Brain microvascular endothelial cell (primary cell): ENCODE measurements around the gene SCN4A.
A peak's percentile ranks its signal among the peaks of the same experiment; 100 is the strongest.

Experiments
- DNase-seq: peaks from one replicate; pipeline ENCODE4 v3.0.0-alpha.2; 2020
- H3K27ac ChIP-seq: fragments of 250-450 bp; sonication (Bioruptor Pico); 2 replicates; pipeline ENCODE4 v1.5.1; 2020; ENCODE audit warnings: mild to moderate bottlenecking, moderate library complexity
- H3K27me3 ChIP-seq: fragments of 250-450 bp; sonication (Bioruptor Pico); replicated peaks from 2 replicates; pipeline ENCODE4 v1.5.1; 2020; ENCODE audit warnings: mild to moderate bottlenecking
- H3K36me3 ChIP-seq: fragments of 250-450 bp; sonication (Bioruptor Pico); replicated peaks from 2 replicates; pipeline ENCODE4 v1.5.1; 2020; ENCODE audit warnings: mild to moderate bottlenecking
- H3K4me3 ChIP-seq: 2 replicates; pipeline ENCODE4 v1.5.1; 2011; ENCODE audit warnings: low read depth, mild to moderate bottlenecking, control low read depth, low read length, moderate library complexity
- CTCF ChIP-seq: IDR thresholded peaks from 2 replicates; pipeline ENCODE4 v1.5.1; 2011; ENCODE audit warnings: low read depth, mild to moderate bottlenecking, moderate library complexity, low read length, control low read depth, inconsistent platforms; ENCODE audit errors: missing control alignments
- in situ Hi-C: cut with HindIII; loops from 2 replicates; pipeline ENCODE4 v1.10.0; 2017; ENCODE audit warnings: low sequenced_read_pairs, low pct_ligation_motif_present

SCN4A gene

GRCh38 chr17:63998721-63999679, 26.3 kb upstream of the SCN4A start:
- H3K27ac ChIP-seq = no peak overlapping the region
- H3K4me3 ChIP-seq = peak overlapping the region; percentile 67
- no peaks in the 10 kb centered on the region for H3K36me3 ChIP-seq
- no peak for DNase-seq
- in situ Hi-C loops = no loop called here
- TF ChIP-seq CTCF = no peak
- no peaks in the 10 kb centered on the region for H3K27me3 ChIP-seq

- DNase-seq = peak; percentile 41
- peaks cover 3% of the 10 kb centered on the region for H3K27me3 ChIP-seq
- H3K27ac ChIP-seq = no peak within 1 kb of the TSS
- H3K36me3 ChIP-seq = no peaks in the 10 kb centered on the region
- in situ Hi-C loops = no loop called here
- TF ChIP-seq CTCF = peak; percentile 18
- peak within 1 kb of the TSS; percentile 67 for H3K4me3 ChIP-seq
These were observed 25.5 kb upstream of the SCN4A start, which contains the start of gene PRR29 for GRCh38 chr17:63998050-63998720. PRR29 (plus strand) TSS chr17:63998351; CDS start chr17:63998365, 14 bp downstream.

- Histone ChIP-seq H3K4me3 (peak overlapping the region; percentile 67), H3K36me3 (no peaks in the 10 kb centered on the region), H3K27ac (no peak overlapping the region), H3K27me3 (peaks cover 6% of the 10 kb centered on the region)
- DNase-seq = no peak
- in situ Hi-C loops = no loop called here
- no peak for TF ChIP-seq CTCF
These were observed 24.8 kb upstream of the SCN4A start for GRCh38 chr17:63997341-63998048.

GRCh38 chr17:63996430-63997182, 23.9 kb upstream of the SCN4A start:
- Histone ChIP-seq H3K36me3 (no peaks in the 10 kb centered on the region), H3K27me3 (peaks cover 12% of the 10 kb centered on the region), H3K4me3 (no peak overlapping the region), H3K27ac (no peak overlapping the region)
- in situ Hi-C loops = no loop called here
- TF ChIP-seq CTCF = no peak
- DNase-seq = no peak

GRCh38 chr17:63995626-63996025, 22.9 kb upstream of the SCN4A start:
- Histone ChIP-seq H3K27me3 (peaks cover 12% of the 10 kb centered on the region), H3K27ac (no peak overlapping the region), H3K36me3 (no peaks in the 10 kb centered on the region), H3K4me3 (no peak overlapping the region)
- DNase-seq = no peak
- no peak for TF ChIP-seq CTCF
- in situ Hi-C loops = no loop called here
